GM20000 (cell line): ENCODE data around the gene MTMR4.
A peak's percentile ranks its signal among the peaks of the same experiment; 100 is the strongest.
"Not testable (repeated sequence)": the region's sequence is repeated elsewhere in the genome, so short reads cannot be mapped to it uniquely, and the experiment has no call there.

Experiments used
- DNase-seq: peaks from one replicate; pipeline ENCODE4 v3.0.0; 2012; ENCODE audit warnings: low spot score
- TF ChIP-seq, protein P1 (sequence below): IDR thresholded peaks from 2 replicates; pipeline ENCODE4 v1.5.1; 2012; ENCODE audit warnings: mild to moderate bottlenecking, control low read depth; ENCODE audit errors: extremely low read depth, missing control alignments

The MTMR4 gene

DNA sequence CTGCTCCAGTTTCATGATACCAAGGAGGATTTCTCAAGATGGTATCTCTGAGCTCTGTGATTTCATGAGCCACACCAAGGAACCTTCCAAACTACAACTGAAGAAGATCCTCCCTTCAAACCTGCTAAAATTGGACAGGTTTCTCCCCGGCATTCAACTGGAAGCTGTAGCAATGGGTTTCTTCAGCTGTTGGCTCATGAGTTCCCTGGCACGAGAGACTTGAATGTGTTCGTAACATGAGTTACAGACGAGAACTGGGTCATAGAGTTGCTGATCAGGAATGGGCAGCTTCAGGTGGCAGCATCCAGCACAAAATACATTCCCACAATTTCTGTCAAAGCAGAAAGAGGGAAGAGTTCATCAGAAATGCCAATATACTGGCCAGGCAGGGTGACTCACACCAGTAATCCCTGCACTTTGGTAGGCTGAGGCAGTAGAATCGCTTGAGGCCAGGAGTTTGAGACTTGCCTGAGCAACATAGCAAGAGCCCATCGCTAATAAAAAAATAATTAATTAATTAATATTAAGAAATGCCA, 22.9 kb downstream of the MTMR4 start:
- no peak for DNase-seq

DNA sequence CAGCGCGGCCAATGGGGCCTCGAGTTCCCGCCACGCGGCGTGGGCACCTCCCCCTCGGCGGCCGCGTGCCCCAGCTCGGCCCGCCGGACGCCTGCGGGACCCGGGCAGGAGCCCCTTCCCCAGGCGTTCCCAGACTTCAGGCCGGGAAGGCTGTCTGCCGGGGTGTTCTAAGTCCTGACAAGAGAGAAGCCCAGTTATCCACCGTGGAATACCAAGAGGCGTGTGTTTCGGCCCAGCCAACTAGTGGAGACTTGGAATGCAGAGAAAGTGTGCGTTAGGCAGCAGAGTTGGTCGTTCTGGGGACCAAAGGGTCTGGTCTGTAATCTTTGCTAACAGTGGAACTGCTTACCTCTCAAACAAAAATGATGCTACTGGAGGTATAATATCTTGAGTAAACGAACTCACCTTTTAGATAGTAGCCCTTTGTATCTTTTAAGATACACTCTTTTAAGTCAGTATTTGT, 26.0 kb downstream of the MTMR4 start:
- TF ChIP-seq, protein P1, sequence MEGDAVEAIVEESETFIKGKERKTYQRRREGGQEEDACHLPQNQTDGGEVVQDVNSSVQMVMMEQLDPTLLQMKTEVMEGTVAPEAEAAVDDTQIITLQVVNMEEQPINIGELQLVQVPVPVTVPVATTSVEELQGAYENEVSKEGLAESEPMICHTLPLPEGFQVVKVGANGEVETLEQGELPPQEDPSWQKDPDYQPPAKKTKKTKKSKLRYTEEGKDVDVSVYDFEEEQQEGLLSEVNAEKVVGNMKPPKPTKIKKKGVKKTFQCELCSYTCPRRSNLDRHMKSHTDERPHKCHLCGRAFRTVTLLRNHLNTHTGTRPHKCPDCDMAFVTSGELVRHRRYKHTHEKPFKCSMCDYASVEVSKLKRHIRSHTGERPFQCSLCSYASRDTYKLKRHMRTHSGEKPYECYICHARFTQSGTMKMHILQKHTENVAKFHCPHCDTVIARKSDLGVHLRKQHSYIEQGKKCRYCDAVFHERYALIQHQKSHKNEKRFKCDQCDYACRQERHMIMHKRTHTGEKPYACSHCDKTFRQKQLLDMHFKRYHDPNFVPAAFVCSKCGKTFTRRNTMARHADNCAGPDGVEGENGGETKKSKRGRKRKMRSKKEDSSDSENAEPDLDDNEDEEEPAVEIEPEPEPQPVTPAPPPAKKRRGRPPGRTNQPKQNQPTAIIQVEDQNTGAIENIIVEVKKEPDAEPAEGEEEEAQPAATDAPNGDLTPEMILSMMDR: no peak
- peak; percentile 33 for DNase-seq

More for the DNA sequence above, 22.9 kb downstream of the MTMR4 start:
- TF ChIP-seq, protein P1: no peak

DNA sequence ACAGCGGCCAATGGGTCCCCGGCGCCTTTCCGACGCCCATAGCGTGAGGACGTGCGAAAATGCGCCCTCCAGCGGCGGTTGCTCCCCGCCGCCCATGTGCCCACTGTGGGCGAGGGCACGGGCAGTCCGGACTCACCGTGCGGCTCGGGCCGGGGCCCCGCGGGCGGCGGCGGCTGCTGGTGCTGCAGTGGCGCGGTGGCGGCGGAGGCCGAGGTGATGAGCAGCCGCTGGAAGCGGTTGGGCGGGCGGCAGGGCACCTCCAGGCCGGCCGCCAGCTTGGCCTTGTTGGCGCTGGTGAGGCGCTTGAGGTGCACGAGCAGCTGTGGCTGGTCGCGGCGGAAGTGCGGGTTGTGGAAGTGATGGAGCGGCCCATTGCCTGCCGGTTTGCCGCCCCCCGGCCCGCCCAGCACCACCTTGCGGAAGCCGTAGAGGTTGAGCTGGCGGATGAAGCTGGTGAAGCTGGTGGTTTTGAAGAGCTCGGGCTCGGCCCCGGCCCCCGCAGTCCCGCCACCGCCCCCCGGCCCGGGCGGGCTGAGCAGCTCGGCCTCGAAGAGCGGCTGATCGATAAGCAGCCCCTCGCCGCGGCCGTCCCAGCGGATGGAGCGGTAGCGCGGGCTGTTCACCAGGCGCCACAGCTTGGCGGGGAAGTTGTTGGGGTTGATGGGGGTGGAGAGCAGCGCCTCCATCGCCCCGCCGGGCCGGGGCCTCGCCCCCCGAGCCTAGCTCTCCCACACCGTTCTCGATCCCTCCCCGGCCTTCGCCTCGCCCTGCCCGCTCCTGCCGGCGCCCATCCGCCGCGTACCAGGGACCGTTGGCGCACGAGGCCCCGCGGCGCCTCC, 26.6 kb downstream of the MTMR4 start, which contains the start of gene HSF5:
TSS of gene HSF5 (minus strand) at position 820 of the 839 bp plus-strand sequence. CDS start at position 686, 134 bp downstream.
- peak; percentile 77 for DNase-seq
- TF ChIP-seq, protein P1: peak; percentile 56

DNA sequence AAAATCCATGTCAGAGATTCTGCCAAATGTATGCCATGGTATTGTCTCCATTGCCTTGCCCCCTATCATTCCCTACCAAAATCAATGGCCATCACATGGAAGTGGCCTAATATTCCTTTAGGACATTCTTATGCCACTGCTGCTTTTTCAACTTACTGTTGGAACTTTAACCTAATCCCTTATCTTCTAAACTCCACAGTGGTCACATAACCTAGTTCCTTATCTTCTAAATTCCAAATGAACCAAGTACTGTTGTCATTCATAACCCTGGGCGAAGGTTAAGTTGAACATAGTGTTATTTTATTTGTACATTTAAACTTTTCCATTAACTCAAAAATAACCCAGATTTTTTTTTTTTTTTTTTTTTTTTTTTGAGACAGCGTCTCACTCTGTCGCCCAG, 29.8 kb downstream of the MTMR4 start:
- no peak for DNase-seq
- TF ChIP-seq, protein P1: no peak

DNA sequence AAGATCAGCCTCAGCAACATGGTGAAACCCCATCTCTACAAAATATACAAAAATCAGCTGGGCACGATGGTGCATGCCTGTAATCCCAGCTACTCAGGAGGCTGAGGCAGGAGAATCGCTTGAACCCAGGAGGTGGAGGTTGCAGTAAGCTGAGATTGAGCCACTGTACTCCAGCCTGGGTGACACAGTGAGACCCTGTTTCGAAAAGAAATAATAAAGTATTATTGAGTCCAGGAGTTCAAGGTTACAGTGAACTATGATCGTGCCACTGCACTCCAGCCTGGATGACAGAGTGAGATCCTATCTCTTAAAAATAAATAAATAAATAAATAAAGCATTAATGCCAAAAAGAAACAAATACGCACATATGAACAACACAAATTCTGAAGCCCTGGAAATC, 32.6 kb downstream of the MTMR4 start:
- DNase-seq: not testable (repeated sequence)

DNA sequence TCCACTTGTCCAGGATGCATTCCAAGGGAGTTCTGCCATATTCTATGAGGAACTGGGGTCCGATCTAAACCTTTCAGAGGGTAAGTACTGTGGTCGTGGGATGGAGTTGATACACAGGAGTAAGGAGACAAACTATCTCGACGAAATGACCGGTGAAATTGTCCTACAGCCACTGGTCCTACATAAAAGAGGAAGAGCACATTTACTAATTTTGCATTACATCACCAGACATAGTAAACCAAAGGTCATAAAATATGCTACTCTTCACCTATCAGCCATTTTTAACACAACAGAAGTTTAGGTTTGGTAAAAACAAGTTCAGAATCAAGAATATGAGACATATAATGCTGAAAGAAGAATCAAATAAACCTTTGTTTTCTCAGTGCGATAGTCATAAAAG, 34.3 kb downstream of the MTMR4 start:
- DNase-seq: no peak
- TF ChIP-seq, protein P1: no peak

DNA sequence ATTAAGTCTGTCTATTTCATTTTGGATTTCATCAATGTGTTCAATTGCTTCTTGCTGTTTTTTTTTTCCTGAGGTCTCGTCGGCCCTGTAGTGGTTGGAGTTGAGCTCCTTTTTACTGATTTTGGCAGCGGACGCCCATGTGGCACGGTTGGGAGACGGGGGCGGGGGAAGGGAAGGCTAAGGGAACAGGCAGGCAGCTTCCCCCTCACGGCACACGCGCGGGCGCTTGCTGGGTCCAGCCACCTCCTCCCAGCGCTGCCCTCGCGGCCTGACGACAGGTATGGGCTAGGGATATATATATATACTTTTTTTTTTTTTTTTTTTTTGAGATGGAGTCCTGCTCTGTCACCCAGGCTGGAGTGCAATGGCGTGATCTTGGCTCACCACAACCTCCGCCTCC, 37.6 kb downstream of the MTMR4 start:
- DNase-seq: no peak
- TF ChIP-seq, protein P1: no peak
